ENCODE data around the gene SPATA20.

SPATA20 gene

GRCh38 chr17:50598487-50598886 lies 51.5 kb downstream of the SPATA20 start:
- DNase-seq (ENCODE audit: low read depth in 2 of 2) = no peak

GRCh38 chr17:50599606-50600005 lies 52.6 kb downstream of the SPATA20 start:
- no peak for DNase-seq (ENCODE audit: low read depth in 2 of 2)

- no peak for DNase-seq (ENCODE audit: low read depth in 2 of 2)
These were observed 54.9 kb downstream of the SPATA20 start for GRCh38 chr17:50601823-50602375.

- no peak for DNase-seq (ENCODE audit: low read depth in 2 of 2)
These were observed 55.9 kb downstream of the SPATA20 start for GRCh38 chr17:50602836-50603235.

GRCh38 chr17:50603340-50603739 lies 56.4 kb downstream of the SPATA20 start:
- DNase-seq (ENCODE audit: low read depth in 2 of 2) = no peak

- DNase-seq (ENCODE audit: low read depth in 2 of 2) = no peak
These were observed 57.5 kb downstream of the SPATA20 start for GRCh38 chr17:50604513-50604912.

GRCh38 chr17:50605429-50605828 lies 58.5 kb downstream of the SPATA20 start:
- no peak for DNase-seq (ENCODE audit: low read depth in 2 of 2)

Measured in stimulated activated CD8-positive, alpha-beta memory T cell treated with anti-CD3 and anti-CD28 coated beads, Interleukin-15, amount 100 ng/mL, for 4 hours (primary cell).